Neural progenitor cell (in vitro differentiated cells): ENCODE data around the gene NIPSNAP3A. TPM values are rescaled to one million over a fixed set of nuclear protein-coding genes. Genes with fewer than 3 reads are reported as not detected.

Experiments used
- DNase-seq: peaks from one replicate; pipeline ENCODE4 v3.0.0-alpha.2; 2016; ENCODE audit warnings: low spot score
- H2AFZ ChIP-seq: fragments of 200-600 bp; sonication (generic); replicated peaks from 2 replicates; pipeline ENCODE4 v1.6.1; 2016; ENCODE audit warnings: antibody characterized with exemption
- H3F3A ChIP-seq: fragments of 200-600 bp; sonication (generic); 2 replicates; pipeline ENCODE4 v1.6.1; 2016; ENCODE audit warnings: antibody characterized with exemption, low read depth
- H3K27ac ChIP-seq: fragments of 200-600 bp; sonication (generic); 2 replicates; pipeline ENCODE4 v1.5.1; 2016; ENCODE audit warnings: mild to moderate bottlenecking
- H3K27me3 ChIP-seq: fragments of 200-600 bp; sonication (generic); 2 replicates; pipeline ENCODE4 v1.6.1; 2016; ENCODE audit warnings: mild to moderate bottlenecking, moderate library complexity
- H3K36me3 ChIP-seq: fragments of 200-600 bp; sonication (generic); 2 replicates; pipeline ENCODE4 v1.5.1; 2016
- H3K4me1 ChIP-seq: fragments of 200-600 bp; sonication (generic); 2 replicates; pipeline ENCODE4 v1.6.1; 2016; ENCODE audit warnings: mixed run types
- H3K4me2 ChIP-seq: fragments of 200-600 bp; sonication (generic); 2 replicates; pipeline ENCODE4 v1.6.1; 2016
- H3K4me3 ChIP-seq: fragments of 200-600 bp; sonication (generic); 2 replicates; pipeline ENCODE4 v1.5.1; 2016
- H3K79me2 ChIP-seq: fragments of 200-600 bp; sonication (generic); 2 replicates; pipeline ENCODE4 v1.6.1; 2016; ENCODE audit warnings: low read depth
- H3K9ac ChIP-seq: fragments of 200-600 bp; sonication (generic); 2 replicates; pipeline ENCODE4 v1.6.1; 2016
- H3K9me3 ChIP-seq: fragments of 200-600 bp; sonication (generic); 2 replicates; pipeline ENCODE4 v1.5.1; 2016; ENCODE audit warnings: low read depth
- H4K20me1 ChIP-seq: fragments of 200-600 bp; sonication (generic); 2 replicates; pipeline ENCODE4 v1.6.1; 2016; ENCODE audit warnings: low read depth
- H3K27ac Mint-ChIP-seq: 3 replicates; pipeline ENCODE4 v1.8.0; 2021; ENCODE audit warnings: mixed read lengths
- H3K27me3 Mint-ChIP-seq: 2 replicates; pipeline ENCODE4 v1.8.0; 2022; ENCODE audit warnings: low read depth, mild to moderate bottlenecking, inconsistent platforms, moderate library complexity, mixed read lengths; ENCODE audit not compliant: insufficient read depth
- H3K36me3 Mint-ChIP-seq: 3 replicates; pipeline ENCODE4 v1.8.0; 2021; ENCODE audit warnings: mixed read lengths
- H3K4me1 Mint-ChIP-seq: 3 replicates; pipeline ENCODE4 v1.8.0; 2021; ENCODE audit warnings: mixed read lengths
- H3K4me3 Mint-ChIP-seq: 3 replicates; pipeline ENCODE4 v1.8.0; 2021; ENCODE audit warnings: mild to moderate bottlenecking, moderate library complexity, mixed read lengths
- H3K9me3 Mint-ChIP-seq: 3 replicates; pipeline ENCODE4 v1.8.0; 2020; ENCODE audit warnings: mixed read lengths
- CTCF ChIP-seq: fragments of 200-600 bp; sonication (generic); IDR thresholded peaks from 2 replicates; pipeline ENCODE4 v1.5.1; 2017; ENCODE audit warnings: antibody characterized with exemption, mild to moderate bottlenecking
- EZH2 ChIP-seq: fragments of 200-600 bp; sonication (generic); IDR thresholded peaks from 2 replicates; pipeline ENCODE4 v1.6.1; 2017; ENCODE audit warnings: antibody characterized with exemption, mild to moderate bottlenecking, moderate library complexity
- EZH2phosphoT487 ChIP-seq: fragments of 200-600 bp; sonication (generic); IDR thresholded peaks from 2 replicates; pipeline ENCODE4 v1.6.1; 2017; ENCODE audit warnings: antibody characterized with exemption
- total RNA-seq: library from RNA; depleted of rRNA; stranded (reverse); fragments of >200 nt; gene quantifications from 2 replicates; pipeline ENCODE4 v1.2.3, GENCODE V29; 2015; ENCODE audit warnings: low replicate concordance

Gene NIPSNAP3A
- total RNA-seq, 1 donor from 2014 or later = 55.3 TPM

GRCh38 chr9:104772714-104773510, 25.4 kb downstream of the NIPSNAP3A start:
- peak overlapping the region; percentile 18 for H3K27ac ChIP-seq
- H3K4me3 Mint-ChIP-seq = no peak overlapping the region
- no peaks in the 10 kb centered on the region for H3K27me3 Mint-ChIP-seq
- no peaks in the 10 kb centered on the region for H3K36me3 Mint-ChIP-seq
- H3K36me3 ChIP-seq = no peaks in the 10 kb centered on the region
- no peak overlapping the region for H3K9ac ChIP-seq
- no peaks in the 10 kb centered on the region for H3K9me3 Mint-ChIP-seq
- no peaks in the 10 kb centered on the region for H3K4me1 Mint-ChIP-seq
- no peak overlapping the region for H3K27ac Mint-ChIP-seq
- H3K79me2 ChIP-seq = no peaks in the 10 kb centered on the region
- TF ChIP-seq EZH2 = no peak
- no peaks in the 10 kb centered on the region for H3F3A ChIP-seq
- no peak overlapping the region for H3K4me2 ChIP-seq
- DNase-seq = no peak
- H2AFZ ChIP-seq = no peak overlapping the region
- no peak overlapping the region for H3K4me3 ChIP-seq
- H3K9me3 ChIP-seq = no peaks in the 10 kb centered on the region
- H4K20me1 ChIP-seq = no peaks in the 10 kb centered on the region
- no peaks in the 10 kb centered on the region for H3K4me1 ChIP-seq
- no peaks in the 10 kb centered on the region for H3K27me3 ChIP-seq

GRCh38 chr9:104774132-104774531, 26.6 kb downstream of the NIPSNAP3A start:
- Histone ChIP-seq H3K4me2 (no peak overlapping the region), H3K9ac (no peak overlapping the region), H3K27me3 (no peaks in the 10 kb centered on the region), H3K27ac (no peak overlapping the region), H4K20me1 (no peaks in the 10 kb centered on the region), H3K4me1 (no peaks in the 10 kb centered on the region), H3K36me3 (no peaks in the 10 kb centered on the region), H3K4me3 (no peak overlapping the region), H3K79me2 (no peaks in the 10 kb centered on the region), H3F3A (no peaks in the 10 kb centered on the region), H2AFZ (no peak overlapping the region), H3K9me3 (no peaks in the 10 kb centered on the region)
- DNase-seq = no peak
- Mint-ChIP-seq H3K27ac (no peak overlapping the region), H3K36me3 (no peaks in the 10 kb centered on the region), H3K9me3 (no peaks in the 10 kb centered on the region), H3K4me3 (no peak overlapping the region), H3K27me3 (no peaks in the 10 kb centered on the region), H3K4me1 (no peaks in the 10 kb centered on the region)
- no peak for TF ChIP-seq EZH2
- TF ChIP-seq EZH2phosphoT487 = no peak
- no peak for TF ChIP-seq CTCF

GRCh38 chr9:104774831-104775573, 27.5 kb downstream of the NIPSNAP3A start:
- H3K79me2 ChIP-seq = no peaks in the 10 kb centered on the region
- no peak overlapping the region for H3K4me2 ChIP-seq
- H3K27ac ChIP-seq = no peak overlapping the region
- DNase-seq = no peak
- H2AFZ ChIP-seq = no peak overlapping the region
- no peaks in the 10 kb centered on the region for H4K20me1 ChIP-seq
- no peaks in the 10 kb centered on the region for H3K36me3 Mint-ChIP-seq
- no peak overlapping the region for H3K9ac ChIP-seq
- H3F3A ChIP-seq = no peaks in the 10 kb centered on the region
- no peaks in the 10 kb centered on the region for H3K9me3 ChIP-seq
- TF ChIP-seq EZH2phosphoT487 (no peak), EZH2 (no peak), CTCF (no peak)
- H3K4me1 ChIP-seq = no peaks in the 10 kb centered on the region
- no peaks in the 10 kb centered on the region for H3K27me3 ChIP-seq
- no peak overlapping the region for H3K4me3 ChIP-seq
- H3K4me1 Mint-ChIP-seq = no peaks in the 10 kb centered on the region
- no peaks in the 10 kb centered on the region for H3K27me3 Mint-ChIP-seq
- no peaks in the 10 kb centered on the region for H3K9me3 Mint-ChIP-seq
- H3K4me3 Mint-ChIP-seq = no peak overlapping the region
- H3K36me3 ChIP-seq = no peaks in the 10 kb centered on the region
- no peak overlapping the region for H3K27ac Mint-ChIP-seq

GRCh38 chr9:104775574-104775936, 28.1 kb downstream of the NIPSNAP3A start:
- H3K36me3 Mint-ChIP-seq = no peaks in the 10 kb centered on the region
- no peaks in the 10 kb centered on the region for H3F3A ChIP-seq
- no peak overlapping the region for H2AFZ ChIP-seq
- H3K4me2 ChIP-seq = no peak overlapping the region
- no peak overlapping the region for H3K27ac Mint-ChIP-seq
- no peak for DNase-seq
- TF ChIP-seq CTCF (no peak), EZH2 (no peak), EZH2phosphoT487 (no peak)
- H3K4me3 Mint-ChIP-seq = no peak overlapping the region
- H3K9me3 ChIP-seq = no peaks in the 10 kb centered on the region
- no peaks in the 10 kb centered on the region for H3K4me1 ChIP-seq
- H3K4me3 ChIP-seq = no peak overlapping the region
- H3K36me3 ChIP-seq = no peaks in the 10 kb centered on the region
- H3K9ac ChIP-seq = no peak overlapping the region
- no peaks in the 10 kb centered on the region for H3K27me3 Mint-ChIP-seq
- H3K27ac ChIP-seq = no peak overlapping the region
- no peaks in the 10 kb centered on the region for H3K27me3 ChIP-seq
- no peaks in the 10 kb centered on the region for H3K9me3 Mint-ChIP-seq
- no peaks in the 10 kb centered on the region for H4K20me1 ChIP-seq
- H3K79me2 ChIP-seq = no peaks in the 10 kb centered on the region
- H3K4me1 Mint-ChIP-seq = no peaks in the 10 kb centered on the region
